Activated T-cell treated with anti-CD3 and anti-CD28 coated beads, Interleukin-2, amount 50 U/mL, for 24 hours (primary cell): Measurements from ENCODE around the gene BCL7A.
A peak's percentile ranks its signal among the peaks of the same experiment; 100 is the strongest.

Experiments used
- DNase-seq: peaks from one replicate; pipeline ENCODE4 v3.0.0-alpha.2; 2020
- H3K27ac Mint-ChIP-seq: 2 replicates; pipeline ENCODE4 v1.8.0; 2020; ENCODE audit warnings: mild to moderate bottlenecking, mixed read lengths
- H3K27me3 Mint-ChIP-seq: 2 replicates; pipeline ENCODE4 v1.8.0; 2020; ENCODE audit warnings: mixed read lengths
- H3K36me3 Mint-ChIP-seq: 2 replicates; pipeline ENCODE4 v1.8.0; 2020; ENCODE audit warnings: low read depth, mixed read lengths
- H3K4me1 Mint-ChIP-seq: 2 replicates; pipeline ENCODE4 v1.8.0; 2020; ENCODE audit warnings: low read depth, mixed read lengths
- H3K4me3 Mint-ChIP-seq: 2 replicates; pipeline ENCODE4 v1.8.0; 2020; ENCODE audit warnings: mild to moderate bottlenecking, moderate library complexity, mixed read lengths
- H3K9me3 Mint-ChIP-seq: 2 replicates; pipeline ENCODE4 v1.8.0; 2020; ENCODE audit warnings: mixed read lengths

Gene BCL7A

DNA sequence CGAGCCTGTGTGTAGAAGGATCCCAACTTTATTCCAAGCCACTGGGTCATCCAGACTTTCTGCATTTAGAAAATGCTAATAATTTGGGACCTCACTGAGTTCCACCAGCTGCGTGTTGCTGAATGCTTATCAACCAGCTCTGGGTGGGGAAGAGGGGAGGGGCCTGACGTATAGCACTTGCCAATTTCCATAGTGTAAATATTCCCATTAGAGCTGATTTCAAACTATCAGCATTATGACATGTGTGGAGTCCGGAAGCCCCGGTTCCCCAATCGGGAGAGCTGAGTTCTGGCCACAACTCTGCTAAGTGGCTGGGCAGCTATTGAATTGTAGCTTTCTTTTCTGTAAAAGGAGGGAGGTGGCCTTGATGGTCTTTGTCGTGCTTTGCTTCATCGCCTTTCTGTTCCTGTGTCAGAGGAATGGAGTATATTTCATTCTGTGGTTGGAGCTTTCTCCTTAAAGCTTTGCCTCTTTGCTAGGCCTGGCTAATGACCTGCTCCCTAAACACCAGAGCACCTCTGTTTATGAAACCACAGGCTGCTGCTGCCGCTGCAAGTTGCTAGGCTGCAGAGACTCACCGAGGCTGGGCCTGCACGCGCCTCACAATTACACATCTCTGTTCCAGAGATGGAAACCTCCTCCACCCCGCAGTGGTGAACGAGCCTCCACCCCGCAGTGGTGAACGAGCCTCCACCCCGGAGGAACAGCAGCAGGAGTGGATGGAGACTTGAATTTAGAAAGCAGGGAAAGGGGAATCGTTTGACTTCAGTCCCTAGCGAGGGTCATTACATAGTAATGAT lies 7.7 kb upstream of the BCL7A start:
- no peaks in the 10 kb centered on the region for H3K36me3 Mint-ChIP-seq
- H3K4me3 Mint-ChIP-seq = no peak overlapping the region
- DNase-seq = no peak
- H3K9me3 Mint-ChIP-seq = no peaks in the 10 kb centered on the region
- H3K27ac Mint-ChIP-seq = no peak overlapping the region
- peaks cover 3% of the 10 kb centered on the region for H3K4me1 Mint-ChIP-seq
- no peaks in the 10 kb centered on the region for H3K27me3 Mint-ChIP-seq

GRCh38 chr12:122014781-122015180 lies 6.9 kb upstream of the BCL7A start:
- H3K9me3 Mint-ChIP-seq = no peaks in the 10 kb centered on the region
- H3K4me1 Mint-ChIP-seq = peaks cover 3% of the 10 kb centered on the region
- peaks cover 3% of the 10 kb centered on the region for H3K27me3 Mint-ChIP-seq
- no peak for DNase-seq
- no peaks in the 10 kb centered on the region for H3K36me3 Mint-ChIP-seq
- H3K27ac Mint-ChIP-seq = no peak overlapping the region
- no peak overlapping the region for H3K4me3 Mint-ChIP-seq

DNA sequence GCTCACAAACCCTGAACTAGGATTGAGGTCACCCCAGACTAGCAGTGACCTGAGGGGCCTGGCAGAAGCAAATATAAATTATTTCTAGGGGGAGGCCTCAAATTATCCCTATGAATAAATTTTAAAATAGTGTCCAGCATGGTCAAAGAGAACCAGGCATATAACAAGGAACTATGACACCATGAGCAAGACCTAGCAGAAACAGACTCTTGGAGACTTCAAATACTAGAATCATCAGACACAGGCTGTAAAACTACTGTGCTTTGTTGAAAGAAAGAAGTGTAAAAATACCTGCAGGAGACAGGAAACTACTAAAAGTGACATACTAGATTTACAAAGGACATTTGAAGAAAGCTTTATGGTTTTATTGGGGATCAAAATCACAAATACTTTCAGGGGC lies 3.2 kb upstream of the BCL7A start:
- Mint-ChIP-seq H3K27me3 (peaks cover 20% of the 10 kb centered on the region), H3K4me1 (peaks cover 13% of the 10 kb centered on the region), H3K4me3 (no peak overlapping the region), H3K27ac (no peak overlapping the region), H3K36me3 (peaks cover 5% of the 10 kb centered on the region), H3K9me3 (no peaks in the 10 kb centered on the region)
- DNase-seq = no peak

- no peak overlapping the region for H3K27ac Mint-ChIP-seq
- H3K27me3 Mint-ChIP-seq = peaks cover 21% of the 10 kb centered on the region
- H3K9me3 Mint-ChIP-seq = no peaks in the 10 kb centered on the region
- DNase-seq = no peak
- H3K4me1 Mint-ChIP-seq = peaks cover 14% of the 10 kb centered on the region
- no peak overlapping the region for H3K4me3 Mint-ChIP-seq
- H3K36me3 Mint-ChIP-seq = peaks cover 5% of the 10 kb centered on the region
These were observed 2.7 kb upstream of the BCL7A start for GRCh38 chr12:122018937-122019336.

DNA sequence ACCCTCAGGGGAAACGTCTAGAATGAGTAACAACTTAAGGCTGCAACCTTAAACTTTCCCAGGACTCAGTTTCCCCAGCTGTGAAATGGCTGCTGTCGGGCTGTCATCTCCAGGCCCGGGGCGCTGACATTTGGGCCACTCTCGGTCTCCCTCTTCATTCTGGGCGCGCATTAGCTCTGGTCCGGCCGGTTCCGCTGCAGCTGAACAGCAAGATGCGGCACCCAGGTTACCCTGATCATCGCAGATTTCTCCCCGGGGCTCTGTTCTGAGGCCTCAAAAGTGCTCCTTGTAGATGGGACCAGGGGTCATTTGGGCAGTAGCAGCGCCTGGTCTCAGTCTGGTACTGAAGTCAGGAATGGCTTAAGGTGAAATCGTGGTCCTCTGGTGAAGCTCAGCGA lies 890 bp upstream of the BCL7A start:
- DNase-seq = no peak
- Mint-ChIP-seq H3K36me3 (peaks cover 5% of the 10 kb centered on the region), H3K27me3 (peaks cover 21% of the 10 kb centered on the region), H3K4me1 (peaks cover 14% of the 10 kb centered on the region), H3K9me3 (no peaks in the 10 kb centered on the region), H3K27ac (no peak overlapping the region), H3K4me3 (peak overlapping the region; percentile 81)

GRCh38 chr12:122021193-122021821 lies 377 bp upstream of the BCL7A start:
- Mint-ChIP-seq H3K27ac (peak overlapping the region; percentile 78), H3K36me3 (peaks cover 5% of the 10 kb centered on the region), H3K27me3 (peaks cover 21% of the 10 kb centered on the region), H3K4me1 (peaks cover 14% of the 10 kb centered on the region), H3K9me3 (no peaks in the 10 kb centered on the region), H3K4me3 (peak overlapping the region; percentile 81)
- DNase-seq = peak; percentile 59

DNA sequence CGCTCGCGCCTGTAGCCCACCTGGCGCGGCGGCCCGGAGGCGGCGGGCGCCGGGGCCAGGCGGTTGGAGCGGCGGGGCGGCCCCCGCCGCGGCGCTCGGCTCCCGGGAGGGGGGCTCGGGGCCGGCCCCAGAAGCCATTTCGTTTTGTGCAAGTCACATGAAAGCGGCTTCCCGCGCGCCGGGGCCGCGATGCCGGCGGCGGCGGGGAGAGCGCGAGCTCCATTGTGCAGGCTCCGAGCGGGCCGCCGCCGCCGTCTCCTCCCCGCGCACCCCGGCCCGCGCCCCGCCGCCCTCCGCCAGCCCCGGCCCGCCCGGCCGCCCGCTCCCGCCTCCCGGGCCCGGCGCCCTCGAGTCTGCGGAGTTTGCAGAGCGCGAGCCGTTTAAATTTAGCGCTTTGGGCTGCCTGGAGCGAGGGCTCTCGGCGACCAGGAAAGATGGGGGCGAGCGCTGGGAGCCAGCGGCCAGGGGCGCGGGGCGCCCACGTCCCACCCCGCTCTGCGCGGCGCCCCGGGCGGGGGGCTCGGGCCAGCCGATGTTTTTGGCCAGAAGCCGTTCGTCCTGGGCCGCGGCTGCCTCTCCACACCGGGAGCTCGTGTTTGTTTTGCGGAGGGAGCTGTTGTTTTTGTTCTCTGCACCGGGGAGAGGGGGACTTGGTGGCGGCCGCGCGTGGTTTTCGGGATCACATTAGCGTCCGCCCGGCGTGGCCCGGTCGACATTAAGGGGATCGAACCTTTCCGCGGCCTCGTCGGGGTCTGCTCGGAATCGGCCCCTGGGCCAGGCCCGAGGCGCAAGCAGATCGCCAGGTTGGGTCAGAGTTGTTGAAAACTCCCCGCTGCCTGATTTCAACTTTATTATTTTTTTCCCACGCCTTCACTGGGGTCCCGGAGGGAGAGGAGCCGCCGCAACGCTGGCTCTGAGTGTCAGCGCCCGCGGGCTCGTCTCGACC lies 982 bp downstream of the BCL7A start:
- Mint-ChIP-seq H3K4me1 (peaks cover 14% of the 10 kb centered on the region), H3K36me3 (peaks cover 5% of the 10 kb centered on the region), H3K27ac (peak overlapping the region; percentile 59), H3K4me3 (peak overlapping the region; percentile 81), H3K27me3 (peaks cover 25% of the 10 kb centered on the region), H3K9me3 (no peaks in the 10 kb centered on the region)
- DNase-seq = peak; percentile 63

DNA sequence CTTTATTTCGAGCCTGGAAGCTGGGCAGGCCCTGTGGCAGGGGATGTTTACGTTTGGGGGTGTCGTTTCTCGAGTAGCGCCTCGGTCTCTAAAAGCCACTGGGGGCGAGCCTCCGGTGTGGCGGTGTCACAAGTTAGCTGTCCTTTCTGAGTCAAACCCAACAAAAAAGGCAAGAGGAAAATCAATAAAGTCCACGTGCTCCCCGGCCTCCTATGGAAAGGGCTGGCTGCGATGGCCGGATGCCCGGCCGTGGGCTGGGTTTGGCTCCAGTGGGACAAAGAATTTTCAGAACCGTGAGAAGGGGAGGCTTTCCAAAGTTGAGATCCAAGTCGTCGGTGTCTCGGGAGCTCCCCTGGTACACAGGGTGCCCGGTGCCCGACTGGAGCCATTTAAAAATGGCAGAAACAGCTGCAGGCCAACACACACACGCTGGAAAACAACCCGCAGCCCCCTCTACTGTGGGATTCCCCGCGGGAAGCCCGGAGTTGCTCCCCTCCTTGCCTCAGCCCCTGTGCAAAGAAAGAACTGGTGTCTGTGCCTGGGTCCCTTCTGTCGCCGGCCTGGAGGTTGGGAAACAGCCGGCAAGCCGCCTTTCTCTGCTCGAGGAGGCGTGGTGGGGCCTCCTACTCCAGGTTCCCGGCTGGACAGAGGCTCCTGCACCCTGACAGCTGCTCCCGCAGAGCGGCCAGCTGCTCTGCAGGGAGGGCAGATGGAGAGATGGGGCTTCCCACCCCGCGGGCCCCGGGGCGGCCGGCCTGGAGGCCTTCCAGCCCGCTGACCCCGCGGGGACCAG lies 1.9 kb downstream of the BCL7A start:
- H3K36me3 Mint-ChIP-seq = peaks cover 5% of the 10 kb centered on the region
- peaks cover 28% of the 10 kb centered on the region for H3K27me3 Mint-ChIP-seq
- peak overlapping the region; percentile 81 for H3K4me3 Mint-ChIP-seq
- peaks cover 17% of the 10 kb centered on the region for H3K4me1 Mint-ChIP-seq
- peak; percentile 50 for DNase-seq
- H3K9me3 Mint-ChIP-seq = no peaks in the 10 kb centered on the region
- peak overlapping the region; percentile 59 for H3K27ac Mint-ChIP-seq

GRCh38 chr12:122024132-122024785 lies 2.6 kb downstream of the BCL7A start:
- DNase-seq = no peak
- H3K27me3 Mint-ChIP-seq = peaks cover 35% of the 10 kb centered on the region

DNA sequence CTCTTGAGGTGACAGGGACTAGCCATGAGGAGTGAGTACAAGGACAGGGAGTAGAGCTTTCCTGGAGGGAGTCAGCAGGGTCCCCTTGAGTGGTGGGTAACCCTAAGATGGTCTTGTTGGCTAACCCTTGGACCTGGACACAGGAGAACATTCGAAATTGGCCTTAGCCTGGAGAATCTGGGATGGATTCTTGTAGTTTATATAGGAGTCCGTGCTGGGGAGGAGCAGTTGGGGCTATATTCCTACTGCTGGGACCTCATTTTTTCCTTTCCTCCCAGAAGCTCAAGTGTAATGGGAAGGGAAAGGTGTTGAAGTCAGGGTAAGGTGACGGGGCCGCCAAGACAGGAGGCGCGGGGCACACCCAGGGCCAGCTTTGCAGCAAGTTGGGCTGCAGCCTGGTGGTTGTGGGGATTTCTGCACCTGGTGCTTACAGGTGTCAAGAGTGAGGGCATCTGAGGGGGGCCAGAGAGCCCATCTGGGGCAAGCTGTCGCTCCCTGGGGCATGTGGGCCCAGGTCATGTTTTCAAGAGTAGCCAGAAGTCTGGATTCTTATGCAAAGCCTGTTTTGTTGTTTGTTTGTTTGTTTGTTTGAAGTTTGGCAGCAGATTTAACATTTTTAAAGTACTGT lies 5.1 kb downstream of the BCL7A start:
- Mint-ChIP-seq H3K9me3 (no peaks in the 10 kb centered on the region), H3K4me3 (no peak overlapping the region), H3K4me1 (peaks cover 24% of the 10 kb centered on the region), H3K27me3 (peaks cover 22% of the 10 kb centered on the region), H3K36me3 (peaks cover 5% of the 10 kb centered on the region), H3K27ac (no peak overlapping the region)
- no peak for DNase-seq

More at GRCh38 chr12:122024132-122024785, 2.6 kb downstream of the BCL7A start:
- Mint-ChIP-seq H3K9me3 (no peaks in the 10 kb centered on the region), H3K27ac (no peak overlapping the region), H3K4me1 (peaks cover 24% of the 10 kb centered on the region), H3K36me3 (peaks cover 5% of the 10 kb centered on the region), H3K4me3 (no peak overlapping the region)

DNA sequence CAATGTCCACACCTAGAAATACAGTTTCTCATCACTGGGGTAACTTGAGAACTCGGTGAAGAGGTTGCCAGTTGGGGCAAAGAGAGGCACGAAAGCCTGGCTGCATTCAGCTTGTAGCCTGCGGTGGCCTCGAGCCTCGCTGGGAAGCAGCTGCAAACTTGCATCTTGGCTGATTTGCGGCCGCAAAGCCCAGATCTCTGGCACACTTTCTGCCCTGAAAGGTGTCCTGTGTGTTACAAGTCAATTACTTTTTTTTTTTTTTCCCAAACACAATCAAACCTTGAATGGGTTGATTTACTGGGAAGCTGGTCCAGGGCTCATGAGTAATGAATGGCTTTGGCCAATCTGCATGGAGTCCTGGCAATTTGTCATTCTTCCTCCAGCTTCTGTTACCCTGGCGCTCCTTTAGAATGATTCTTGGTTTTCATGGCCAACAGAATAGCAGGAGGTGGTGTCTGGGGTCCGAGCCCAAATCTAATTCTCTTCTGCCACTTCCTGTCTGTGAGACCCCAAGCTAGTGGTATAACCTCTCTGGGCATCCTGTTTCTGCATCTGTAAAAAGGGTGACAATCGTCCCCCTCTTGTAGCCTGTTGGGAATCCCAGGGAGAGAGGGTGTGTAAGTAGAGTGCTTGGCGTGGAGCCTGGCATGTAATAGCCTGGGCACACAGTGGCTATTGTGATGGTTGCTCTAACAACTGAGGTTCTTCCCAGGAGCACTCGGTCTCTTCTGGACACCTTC lies 6.7 kb downstream of the BCL7A start:
- no peak for DNase-seq
- Mint-ChIP-seq H3K27ac (no peak overlapping the region), H3K36me3 (peaks cover under 1% of the 10 kb centered on the region), H3K4me3 (no peak overlapping the region), H3K27me3 (peaks cover 17% of the 10 kb centered on the region), H3K4me1 (peaks cover 18% of the 10 kb centered on the region), H3K9me3 (no peaks in the 10 kb centered on the region)

DNA sequence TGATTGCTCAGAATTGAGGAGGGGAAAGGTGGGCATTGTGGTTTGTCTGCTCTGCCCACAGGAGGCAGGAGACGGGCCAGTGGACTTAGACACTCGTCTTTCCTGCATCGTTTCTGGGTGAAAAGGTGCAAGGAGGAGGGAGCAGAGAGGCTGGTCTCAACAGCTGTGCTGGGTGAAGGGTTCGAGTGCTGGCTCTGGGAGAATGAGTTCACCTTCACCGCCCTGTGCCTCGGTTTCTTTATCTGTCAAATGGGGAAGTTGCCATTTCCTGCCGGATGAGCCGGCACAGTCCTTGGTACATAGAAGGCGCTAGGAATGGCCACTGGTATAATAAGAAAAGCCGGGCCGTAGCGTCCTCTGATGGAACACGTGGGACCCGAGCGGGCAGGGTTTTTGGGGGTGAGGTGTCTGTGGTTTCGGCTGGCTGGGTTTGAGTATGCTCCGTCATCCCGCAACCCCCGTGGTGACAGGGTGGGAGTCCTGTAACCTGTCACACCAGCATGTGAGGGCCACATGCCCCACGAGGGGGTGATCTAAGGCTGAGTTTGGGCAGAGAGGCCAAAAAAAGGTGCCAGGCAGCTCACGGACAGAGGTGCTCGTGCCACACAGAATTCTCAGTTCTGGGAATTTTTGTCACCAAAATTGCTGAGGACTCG lies 7.3 kb downstream of the BCL7A start:
- H3K36me3 Mint-ChIP-seq = no peaks in the 10 kb centered on the region
- DNase-seq = peak; percentile 67
- no peak overlapping the region for H3K4me3 Mint-ChIP-seq
- H3K4me1 Mint-ChIP-seq = peaks cover 16% of the 10 kb centered on the region
- peaks cover 15% of the 10 kb centered on the region for H3K27me3 Mint-ChIP-seq
- H3K9me3 Mint-ChIP-seq = no peaks in the 10 kb centered on the region
- H3K27ac Mint-ChIP-seq = peak overlapping the region; percentile 63
